ENCODE results near the gene USP6NL. TPM values are rescaled to one million over a fixed set of nuclear protein-coding genes. Genes with fewer than 3 reads are reported as not detected.

USP6NL gene
- polyA plus RNA-seq, 1 experiment, result 13.0 TPM

- no peak for DNase-seq (ENCODE audit: low read depth, low spot score)
- TF ChIP-seq, protein P1, sequence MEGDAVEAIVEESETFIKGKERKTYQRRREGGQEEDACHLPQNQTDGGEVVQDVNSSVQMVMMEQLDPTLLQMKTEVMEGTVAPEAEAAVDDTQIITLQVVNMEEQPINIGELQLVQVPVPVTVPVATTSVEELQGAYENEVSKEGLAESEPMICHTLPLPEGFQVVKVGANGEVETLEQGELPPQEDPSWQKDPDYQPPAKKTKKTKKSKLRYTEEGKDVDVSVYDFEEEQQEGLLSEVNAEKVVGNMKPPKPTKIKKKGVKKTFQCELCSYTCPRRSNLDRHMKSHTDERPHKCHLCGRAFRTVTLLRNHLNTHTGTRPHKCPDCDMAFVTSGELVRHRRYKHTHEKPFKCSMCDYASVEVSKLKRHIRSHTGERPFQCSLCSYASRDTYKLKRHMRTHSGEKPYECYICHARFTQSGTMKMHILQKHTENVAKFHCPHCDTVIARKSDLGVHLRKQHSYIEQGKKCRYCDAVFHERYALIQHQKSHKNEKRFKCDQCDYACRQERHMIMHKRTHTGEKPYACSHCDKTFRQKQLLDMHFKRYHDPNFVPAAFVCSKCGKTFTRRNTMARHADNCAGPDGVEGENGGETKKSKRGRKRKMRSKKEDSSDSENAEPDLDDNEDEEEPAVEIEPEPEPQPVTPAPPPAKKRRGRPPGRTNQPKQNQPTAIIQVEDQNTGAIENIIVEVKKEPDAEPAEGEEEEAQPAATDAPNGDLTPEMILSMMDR (IDR thresholded peaks at IDR 0.05; ENCODE audit: low read depth, low read length), result no peak
- Histone ChIP-seq H3K4me3 (ENCODE audit: low read depth, low read length) (no peak overlapping the region), H3K9me3 (ENCODE audit: control insufficient read depth, insufficient read depth, low read length) (no peaks in the 10 kb centered on the region), H3K27me3 (ENCODE audit: control insufficient read depth, insufficient read depth, low read length) (no peaks in the 10 kb centered on the region), H3K27ac (ENCODE audit: low read depth, low read length) (no peak overlapping the region)
- CTCF ChIA-PET, result no interaction called here
- POLR2A ChIA-PET, result no interaction called here
Measured at GRCh38 chr10:11601670-11602069, 9.8 kb downstream of the USP6NL start.

- no peak overlapping the region for H3K27ac ChIP-seq (ENCODE audit: low read depth, low read length)
- H3K27me3 ChIP-seq (ENCODE audit: control insufficient read depth, insufficient read depth, low read length), result no peaks in the 10 kb centered on the region
- no peak overlapping the region for H3K4me3 ChIP-seq (ENCODE audit: low read depth, low read length)
- ChIA-PET CTCF (interaction anchor here (0.6 kb wide), 1 partner anchor 127 kb away, joined by 4 read pairs; no protein-coding TSS in a partner anchor), POLR2A (no interaction called here)
- no peaks in the 10 kb centered on the region for H3K9me3 ChIP-seq (ENCODE audit: control insufficient read depth, insufficient read depth, low read length)
- TF ChIP-seq, protein P1 (IDR thresholded peaks at IDR 0.05; ENCODE audit: low read depth, low read length), result no peak
- no peak for DNase-seq (ENCODE audit: low read depth, low spot score)
Measured at GRCh38 chr10:11600280-11600679, 11.2 kb downstream of the USP6NL start.

- CTCF ChIA-PET, result no interaction called here
- POLR2A ChIA-PET, result no interaction called here
- H3K9me3 ChIP-seq (ENCODE audit: control insufficient read depth, insufficient read depth, low read length), result no peaks in the 10 kb centered on the region
- no peaks in the 10 kb centered on the region for H3K27me3 ChIP-seq (ENCODE audit: control insufficient read depth, insufficient read depth, low read length)
- TF ChIP-seq, protein P1 (IDR thresholded peaks at IDR 0.05; ENCODE audit: low read depth, low read length), result no peak
- no peak for DNase-seq (ENCODE audit: low read depth, low spot score)
- no peak overlapping the region for H3K4me3 ChIP-seq (ENCODE audit: low read depth, low read length)
- H3K27ac ChIP-seq (ENCODE audit: low read depth, low read length), result no peak overlapping the region
Measured at GRCh38 chr10:11598712-11599397, 12.6 kb downstream of the USP6NL start.

GRCh38 chr10:11597470-11597869 lies 14.0 kb downstream of the USP6NL start:
- no peak overlapping the region for H3K27ac ChIP-seq (ENCODE audit: low read depth, low read length)
- no peak for DNase-seq (ENCODE audit: low read depth, low spot score)
- POLR2A ChIA-PET, result no interaction called here
- TF ChIP-seq, protein P1 (IDR thresholded peaks at IDR 0.05; ENCODE audit: low read depth, low read length), result no peak
- no peak overlapping the region for H3K4me3 ChIP-seq (ENCODE audit: low read depth, low read length)
- CTCF ChIA-PET, result interaction anchor here (0.6 kb wide), 1 partner anchor 9 kb away, joined by 4 read pairs; no protein-coding TSS in a partner anchor
- no peaks in the 10 kb centered on the region for H3K27me3 ChIP-seq (ENCODE audit: control insufficient read depth, insufficient read depth, low read length)
- no peaks in the 10 kb centered on the region for H3K9me3 ChIP-seq (ENCODE audit: control insufficient read depth, insufficient read depth, low read length)

GRCh38 chr10:11595395-11595692 lies 16.1 kb downstream of the USP6NL start:
- ChIA-PET POLR2A (no interaction called here), CTCF (no interaction called here)
- Histone ChIP-seq H3K9me3 (ENCODE audit: control insufficient read depth, insufficient read depth, low read length) (no peaks in the 10 kb centered on the region), H3K27me3 (ENCODE audit: control insufficient read depth, insufficient read depth, low read length) (no peaks in the 10 kb centered on the region), H3K4me3 (ENCODE audit: low read depth, low read length) (no peak overlapping the region), H3K27ac (ENCODE audit: low read depth, low read length) (no peak overlapping the region)
- TF ChIP-seq, protein P1 (IDR thresholded peaks at IDR 0.05; ENCODE audit: low read depth, low read length), result no peak
- DNase-seq (ENCODE audit: low read depth, low spot score), result no peak
